Right lobe of liver (tissue), 6 donors: Measurements from ENCODE around the gene CES2. TPM values are rescaled to one million over a fixed set of nuclear protein-coding genes. Genes with fewer than 3 reads are reported as not detected.

ENCODE experiments used
- ATAC-seq, 4 donors: fragments of 200-7000 bp; cut with Tn5 transposase; one replicate each; pipeline ENCODE4 v1.9.1; 2020; ENCODE audit warnings: mild to moderate bottlenecking in 4 of 4, moderate library complexity in 4 of 4
- DNase-seq, 3 donors: peaks; one replicate each; pipeline ENCODE4 v3.0.0-alpha.2; 2020
- H3K27ac ChIP-seq, 3 donors: fragments of 200-600 bp; one replicate each; pipeline ENCODE4 v1.8.0; 2022
- H3K27me3 ChIP-seq, 2 donors: fragments of 200-600 bp; one replicate each; pipeline ENCODE4 v1.8.0; 2022
- H3K36me3 ChIP-seq, 4 donors: fragments of 200-600 bp; sonication (generic) in 1 of 4; one replicate each; pipeline versions ENCODE4 v1.5.1 to v1.8.0; 2017 to 2022; ENCODE audit warnings: control low read depth in 1 of 4
- H3K4me1 ChIP-seq, 4 donors: fragments of 200-600 bp; sonication (generic) in 1 of 4; one replicate each; pipeline versions ENCODE4 v1.5.1 to v1.8.0; 2017 to 2022; ENCODE audit warnings: control low read depth in 1 of 4
- H3K4me3 ChIP-seq, 3 donors: fragments of 200-600 bp; one replicate each; pipeline ENCODE4 v1.8.0; 2022
- H3K9me3 ChIP-seq, 4 donors: fragments of 200-600 bp; sonication (generic) in 1 of 4; one replicate each; pipeline versions ENCODE4 v1.5.1 to v1.8.0; 2017 to 2022; ENCODE audit warnings: control low read depth in 1 of 4
- POLR2A ChIP-seq: fragments of 450-650 bp; IDR thresholded peaks from one replicate; pipeline ENCODE4 v1.6.1; 2017; ENCODE audit warnings: antibody characterized with exemption, mild to moderate bottlenecking
- WGBS: methylation state at CpG from one replicate; pipeline ENCODE4 v1.1.6; 2018; ENCODE audit warnings: low coverage, low lambda C conversion rate; ENCODE audit not compliant: insufficient coverage; ENCODE audit errors: missing lambda C conversion rate; 5-methylcytosine and 5-hydroxymethylcytosine counted together
- intact Hi-C, 2 donors: fragments of 100-400 bp; cut with DNase I; formaldehyde crosslinking; loops; one replicate each; pipeline versions ENCODE4 v1.11.2 to v1.14.1; 2022
- total RNA-seq, 6 experiments: library from RNA; depleted of rRNA in 2 of 6; stranded (reverse); fragments of >200 nt in 2 of 6; fragmentation: NEBNext Ultra II Directional in 3 of 6; extraction: Animal tissue kit (Norgen Biotek cat#: 25700) in 3 of 6; gene quantifications; one replicate each; pipeline versions ENCODE4 v1.1.0 to v1.2.4, GENCODE V29; 2016 to 2023
- TF ChIP-seq, protein P1 (sequence below), 4 donors: fragments of 200-600 bp in 3 of 4; fragments of 450-650 bp in 1 of 4; IDR thresholded peaks; one replicate each; pipeline versions ENCODE4 v1.5.1 to v1.8.0; 2016 to 2022; ENCODE audit warnings: antibody characterized with exemption in 4 of 4, mild to moderate bottlenecking in 2 of 4
- donor health status: DM: no; HTN: yes; CAD: no.
- donor health status: DM: no; HTN: no; CAD: no.
- donor health status: DM: no; HTN: no; CAD: no.
- donor health status: DM: no; HTN: yes; CAD: no.
- donor health status: DM: no; HTN: yes; CAD: no.

The CES2 gene
- total RNA-seq, 6 experiments from 2014 or later, result 226 to 357 (median 263) TPM

GRCh38 chr16:66899945-66900710, 35.2 kb upstream of the CES2 start:
- peak in 2 of 3 donors; percentile 61 to 64 for DNase-seq
- intact Hi-C loops, result loop anchor here in 1 of 2 donors (5.0 kb wide), 1 partner anchor 42 kb away; no protein-coding TSS in a partner anchor
- Histone ChIP-seq H3K9me3 (no peaks in the 10 kb centered on the region), H3K27me3 (no peaks in the 10 kb centered on the region), H3K36me3 (no peaks in the 10 kb centered on the region), H3K4me1 (peaks cover 0 to 19% (median 8%) of the 10 kb centered on the region in 4 donors), H3K27ac (peak overlapping the region; percentile 37 to 66 (median 64)), H3K4me3 (no peak overlapping the region)
- peak; percentile 7 to 60 (median 22) for ATAC-seq
- TF ChIP-seq, protein P1, sequence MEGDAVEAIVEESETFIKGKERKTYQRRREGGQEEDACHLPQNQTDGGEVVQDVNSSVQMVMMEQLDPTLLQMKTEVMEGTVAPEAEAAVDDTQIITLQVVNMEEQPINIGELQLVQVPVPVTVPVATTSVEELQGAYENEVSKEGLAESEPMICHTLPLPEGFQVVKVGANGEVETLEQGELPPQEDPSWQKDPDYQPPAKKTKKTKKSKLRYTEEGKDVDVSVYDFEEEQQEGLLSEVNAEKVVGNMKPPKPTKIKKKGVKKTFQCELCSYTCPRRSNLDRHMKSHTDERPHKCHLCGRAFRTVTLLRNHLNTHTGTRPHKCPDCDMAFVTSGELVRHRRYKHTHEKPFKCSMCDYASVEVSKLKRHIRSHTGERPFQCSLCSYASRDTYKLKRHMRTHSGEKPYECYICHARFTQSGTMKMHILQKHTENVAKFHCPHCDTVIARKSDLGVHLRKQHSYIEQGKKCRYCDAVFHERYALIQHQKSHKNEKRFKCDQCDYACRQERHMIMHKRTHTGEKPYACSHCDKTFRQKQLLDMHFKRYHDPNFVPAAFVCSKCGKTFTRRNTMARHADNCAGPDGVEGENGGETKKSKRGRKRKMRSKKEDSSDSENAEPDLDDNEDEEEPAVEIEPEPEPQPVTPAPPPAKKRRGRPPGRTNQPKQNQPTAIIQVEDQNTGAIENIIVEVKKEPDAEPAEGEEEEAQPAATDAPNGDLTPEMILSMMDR (IDR thresholded peaks at IDR 0.05), result no peak
- TF ChIP-seq POLR2A, result no peak
- 37% methylated on average over 7 of the region's 9 CpGs for WGBS

DNA sequence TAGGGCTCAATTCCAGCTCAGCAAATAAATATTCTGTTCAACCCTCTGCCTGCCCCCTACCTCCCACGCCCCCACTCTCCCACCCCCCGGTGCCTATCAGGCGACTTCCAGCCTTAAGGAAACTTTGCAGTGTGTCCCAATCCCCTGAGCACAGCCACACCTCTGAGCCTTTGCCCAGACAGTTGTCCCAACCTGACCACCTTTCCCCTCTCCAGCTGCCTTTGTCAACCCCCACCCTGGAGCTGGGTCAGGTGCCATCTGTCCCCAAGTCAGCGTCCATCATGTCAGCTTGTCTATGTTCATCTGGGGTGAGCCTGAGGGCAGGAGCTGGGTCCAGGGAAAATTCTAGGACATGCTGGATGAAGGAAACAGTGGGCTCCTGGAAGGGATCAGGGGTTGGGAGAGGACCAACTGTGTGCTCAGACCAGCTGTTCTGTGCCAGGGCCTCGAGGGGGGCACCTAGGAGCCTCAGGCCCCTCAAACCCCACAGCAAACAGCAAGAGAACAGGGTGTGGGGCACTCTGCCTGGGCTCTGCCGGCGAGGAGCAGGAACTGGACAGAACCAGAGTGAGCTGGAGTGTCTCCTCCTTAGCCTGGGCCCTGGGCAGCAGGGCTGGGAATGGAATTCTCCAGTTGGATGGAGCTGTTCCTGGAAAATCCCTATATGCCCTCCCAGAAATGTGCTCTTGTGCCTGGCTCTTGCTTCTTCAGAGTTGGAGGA, 34.4 kb upstream of the CES2 start:
- peak in 2 of 4 donors; percentile 5 to 9 for ATAC-seq
- TF ChIP-seq POLR2A, result no peak
- TF ChIP-seq, protein P1 (IDR thresholded peaks at IDR 0.05), result no peak
- intact Hi-C loops, result no loop called here
- peak in 2 of 3 donors; percentile 21 to 42 for DNase-seq
- 22% methylated on average over 1 of the region's 7 CpGs for WGBS
- peaks cover 0 to 19% (median 8%) of the 10 kb centered on the region in 4 donors for H3K4me1 ChIP-seq
- no peaks in the 10 kb centered on the region for H3K36me3 ChIP-seq
- no peak overlapping the region for H3K4me3 ChIP-seq
- H3K27ac ChIP-seq, result peak overlapping the region in 1 of 3 donors; percentile 66
- H3K9me3 ChIP-seq, result no peaks in the 10 kb centered on the region
- H3K27me3 ChIP-seq, result no peaks in the 10 kb centered on the region

DNA sequence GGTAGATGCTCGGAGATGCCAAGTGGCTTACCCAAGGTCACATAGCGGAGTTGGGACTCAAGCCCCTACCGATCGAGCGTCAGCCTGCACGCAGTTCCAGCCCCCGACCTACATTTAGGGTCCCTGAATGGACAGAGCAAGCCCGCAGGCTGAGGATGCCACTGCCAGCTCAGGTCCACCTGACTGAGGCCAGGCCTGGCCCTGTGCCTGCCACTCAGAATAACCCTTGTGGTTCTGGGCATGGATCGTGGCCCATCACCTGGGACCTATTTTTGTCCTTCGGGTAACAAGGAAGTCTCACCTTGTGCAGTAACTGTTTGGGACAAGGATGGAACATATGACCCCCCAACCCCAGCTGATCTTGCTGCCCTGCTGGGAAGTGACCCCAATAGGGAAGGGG, 33.7 kb upstream of the CES2 start:
- TF ChIP-seq, protein P1 (IDR thresholded peaks at IDR 0.05), result no peak
- TF ChIP-seq POLR2A, result no peak
- ATAC-seq, result no peak

GRCh38 chr16:66902648-66903543, 32.4 kb upstream of the CES2 start:
- DNase-seq (peak in 2 of 3 donors; percentile 14 to 26), ATAC-seq (no peak)
- Histone ChIP-seq H3K27ac (no peak overlapping the region), H3K27me3 (no peaks in the 10 kb centered on the region), H3K4me3 (no peak overlapping the region), H3K9me3 (no peaks in the 10 kb centered on the region), H3K4me1 (peaks cover 0 to 19% (median 8%) of the 10 kb centered on the region in 4 donors), H3K36me3 (no peaks in the 10 kb centered on the region)
- 100% methylated on average over 1 of the region's 14 CpGs for WGBS
- intact Hi-C loops, result no loop called here
- TF ChIP-seq, protein P1 (IDR thresholded peaks at IDR 0.05), result no peak
- no peak for TF ChIP-seq POLR2A

More for the DNA sequence above, 33.7 kb upstream of the CES2 start:
- no peaks in the 10 kb centered on the region for H3K9me3 ChIP-seq
- peak in 2 of 3 donors; percentile 7 to 39 for DNase-seq
- H3K27ac ChIP-seq, result no peak overlapping the region
- no peaks in the 10 kb centered on the region for H3K36me3 ChIP-seq
- intact Hi-C loops, result no loop called here
- no peak overlapping the region for H3K4me3 ChIP-seq
- peaks cover 0 to 19% (median 8%) of the 10 kb centered on the region in 4 donors for H3K4me1 ChIP-seq
- no peaks in the 10 kb centered on the region for H3K27me3 ChIP-seq
- no CpG with 5 or more reads among the region's 10 CpGs for WGBS
